ENCODE measurements around the gene RPRML.

GRCh38 chr17:47013341-47013740 lies 34.3 kb upstream of the RPRML start:
- TF ChIP-seq HOXA7 (CRISPR knock-in tag; IDR thresholded peaks at IDR 0.05) (no peak), JUNB (IDR thresholded peaks at IDR 0.05) (no peak), RAD21 (conservative IDR thresholded peaks at IDR 0.05 in 1 of 2, IDR thresholded peaks at IDR 0.05 in 1 of 2) (no peak), EP300 (IDR thresholded peaks at IDR 0.05) (no peak), CBX8 (IDR thresholded peaks at IDR 0.05) (no peak), CTCF (IDR thresholded peaks at IDR 0.05) (no peak), ZC3H11A (IDR thresholded peaks at IDR 0.05) (no peak), REST (IDR thresholded peaks at IDR 0.05) (no peak), JUN (IDR thresholded peaks at IDR 0.05) (no peak)

Data from A549 (cell line).